Ovary (tissue), 9 donors: Measurements from ENCODE around the gene CPE. TPM values are rescaled to one million over a fixed set of nuclear protein-coding genes. Genes with fewer than 3 reads are reported as not detected.

ENCODE experiments used
- DNase-seq, 5 donors: peaks; one replicate each; pipeline ENCODE4 v3.0.0-alpha.2; 2019 to 2020
- H3K27ac ChIP-seq, 2 donors: fragments of 200-600 bp; one replicate each; pipeline versions ENCODE4 v1.5.1 to v1.8.0; 2019 to 2022
- H3K27me3 ChIP-seq: fragments of 200-600 bp; one replicate; pipeline ENCODE4 v1.8.0; 2022
- H3K36me3 ChIP-seq: fragments of 200-600 bp; sonication (generic); one replicate; pipeline ENCODE4 v1.5.1; 2019
- H3K4me1 ChIP-seq: one replicate; pipeline ENCODE4 v1.8.1; 2013; ENCODE audit warnings: mild to moderate bottlenecking, moderate library complexity; ENCODE audit not compliant: insufficient read depth
- H3K4me3 ChIP-seq: fragments of 200-600 bp; sonication (generic); one replicate; pipeline ENCODE4 v1.5.1; 2017
- H3K9me3 ChIP-seq, 2 donors: fragments of 200-600 bp in 1 of 2; sonication (generic) in 1 of 2; one replicate each; pipeline versions ENCODE4 v1.5.1 to v1.8.1; 2013 to 2019; ENCODE audit warnings: mild to moderate bottlenecking in 1 of 2, moderate library complexity in 1 of 2
- EP300 ChIP-seq: sonication (generic); formaldehyde crosslinking; IDR thresholded peaks from one replicate; pipeline ENCODE4 v1.6.1; 2017; ENCODE audit warnings: antibody characterized with exemption
- POLR2A ChIP-seq: fragments of 450-650 bp; IDR thresholded peaks from one replicate; pipeline ENCODE4 v1.6.1; 2017; ENCODE audit warnings: antibody characterized with exemption, mild to moderate bottlenecking, moderate library complexity
- WGBS, 3 donors: extraction: QIAGEN DNeasy Blood & Tissue Kit in 1 of 3; methylation state at CpG; one replicate each; pipeline versions ENCODE4 v1.1.5 to v1.1.7; 2013 to 2017; 5-methylcytosine and 5-hydroxymethylcytosine counted together
- intact Hi-C, 4 donors: fragments of 100-400 bp; cut with DNase I; formaldehyde crosslinking; loops; one replicate each; pipeline versions ENCODE4 v1.11.0 to v1.15.1; 2022 to 2023
- polyA plus RNA-seq, 2 donors: library from polyadenylated mRNA; stranded (reverse); fragments of 200-250 nt in 1 of 2; fragments of 350-450 nt in 1 of 2; fragmentation: Illumina TruSeq in 1 of 2; extraction: RNeasy Lipid Tissue Mini Kit (QIAGEN cat#74804) in 1 of 2; gene quantifications; one replicate each; pipeline ENCODE4 v1.2.3, GENCODE V29; 2013 to 2014
- total RNA-seq, 7 donors: library from RNA; depleted of rRNA in 2 of 7; stranded (reverse); fragments of >200 nt in 2 of 7; fragmentation: NEBNext Ultra II Directional in 3 of 7; extraction: Animal tissue kit (Norgen Biotek cat#: 25700) in 3 of 7; gene quantifications; one replicate each; pipeline versions ENCODE4 v1.1.0 to v1.2.4, GENCODE V29; 2016 to 2023
- TF ChIP-seq, protein P1 (sequence below), 3 donors: fragments of 450-650 bp in 2 of 3; fragments of 200-600 bp in 1 of 3; IDR thresholded peaks; one replicate each; pipeline versions ENCODE4 v1.5.1 to v1.8.0; 2016 to 2022; ENCODE audit warnings: antibody characterized with exemption in 3 of 3, mild to moderate bottlenecking in 1 of 3
- donor health status: DM: no; HTN: no; CAD: no; lungs with moderate emphysema.
- donor health status: DM: no; HTN: no; CAD: no.
- donor health status: Bipolar disorder and iron deficiency.
- donor health status: DM: yes; HTN: yes; CAD: no.
- donor health status: DM: no; HTN: no; CAD: no.
- donor health status: DM: yes; HTN: yes; CAD: no.

Gene CPE
- total and polyA plus RNA-seq, 9 donors: 19.9 to 207 (median 69.2) TPM

- no peak overlapping the region for H3K27ac ChIP-seq
- TF ChIP-seq, protein P1, sequence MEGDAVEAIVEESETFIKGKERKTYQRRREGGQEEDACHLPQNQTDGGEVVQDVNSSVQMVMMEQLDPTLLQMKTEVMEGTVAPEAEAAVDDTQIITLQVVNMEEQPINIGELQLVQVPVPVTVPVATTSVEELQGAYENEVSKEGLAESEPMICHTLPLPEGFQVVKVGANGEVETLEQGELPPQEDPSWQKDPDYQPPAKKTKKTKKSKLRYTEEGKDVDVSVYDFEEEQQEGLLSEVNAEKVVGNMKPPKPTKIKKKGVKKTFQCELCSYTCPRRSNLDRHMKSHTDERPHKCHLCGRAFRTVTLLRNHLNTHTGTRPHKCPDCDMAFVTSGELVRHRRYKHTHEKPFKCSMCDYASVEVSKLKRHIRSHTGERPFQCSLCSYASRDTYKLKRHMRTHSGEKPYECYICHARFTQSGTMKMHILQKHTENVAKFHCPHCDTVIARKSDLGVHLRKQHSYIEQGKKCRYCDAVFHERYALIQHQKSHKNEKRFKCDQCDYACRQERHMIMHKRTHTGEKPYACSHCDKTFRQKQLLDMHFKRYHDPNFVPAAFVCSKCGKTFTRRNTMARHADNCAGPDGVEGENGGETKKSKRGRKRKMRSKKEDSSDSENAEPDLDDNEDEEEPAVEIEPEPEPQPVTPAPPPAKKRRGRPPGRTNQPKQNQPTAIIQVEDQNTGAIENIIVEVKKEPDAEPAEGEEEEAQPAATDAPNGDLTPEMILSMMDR (IDR thresholded peaks at IDR 0.05): no peak
- TF ChIP-seq EP300 (no peak), POLR2A (no peak)
Observed at GRCh38 chr4:165368114-165368513, 10.7 kb upstream of the CPE start.

DNA sequence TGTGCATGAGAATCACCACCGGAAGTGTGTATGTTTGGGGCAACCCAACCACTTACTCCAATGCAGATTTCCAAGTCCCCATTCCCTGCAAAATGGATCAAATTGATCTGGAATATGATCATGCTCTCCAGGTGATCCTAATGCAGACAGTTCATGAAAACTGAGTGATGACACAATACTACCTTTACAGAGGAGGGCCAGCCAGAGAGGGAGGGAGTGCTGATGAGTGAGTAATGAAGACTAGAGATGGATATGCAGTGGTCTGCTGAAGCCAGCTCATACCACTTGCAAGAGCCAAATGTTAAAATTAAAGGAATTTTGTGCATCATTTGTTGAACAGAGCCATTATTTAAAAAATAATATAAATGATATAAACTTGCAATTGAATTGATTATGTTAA lies 10.2 kb upstream of the CPE start:
- H3K9me3 ChIP-seq: no peaks in the 10 kb centered on the region
- no peaks in the 10 kb centered on the region for H3K4me1 ChIP-seq
- H3K4me3 ChIP-seq: no peak overlapping the region
- no peak for TF ChIP-seq POLR2A
- TF ChIP-seq EP300: no peak
- TF ChIP-seq, protein P1 (IDR thresholded peaks at IDR 0.05): no peak
- intact Hi-C loops: loop anchor here in 1 of 4 donors (10.0 kb wide), 1 partner anchor 96 kb away; no protein-coding TSS in a partner anchor
- no peak overlapping the region for H3K27ac ChIP-seq
- H3K36me3 ChIP-seq: no peaks in the 10 kb centered on the region
- no peak for DNase-seq
- H3K27me3 ChIP-seq: no peaks in the 10 kb centered on the region
- WGBS, 3 donors: 88 to 100% (median 94%) methylated on average over 1 of the region's 1 CpG

More at GRCh38 chr4:165368114-165368513, 10.7 kb upstream of the CPE start:
- no peak for DNase-seq
- no peak overlapping the region for H3K4me3 ChIP-seq
- no peaks in the 10 kb centered on the region for H3K4me1 ChIP-seq
- intact Hi-C loops: loop anchor here in 1 of 4 donors (10.0 kb wide), 1 partner anchor 97 kb away; no protein-coding TSS in a partner anchor
- no peaks in the 10 kb centered on the region for H3K36me3 ChIP-seq
- no peaks in the 10 kb centered on the region for H3K9me3 ChIP-seq
- 86 to 94% (median 94%) methylated on average over 1 of the region's 1 CpG for WGBS, 3 donors
- H3K27me3 ChIP-seq: no peaks in the 10 kb centered on the region

- TF ChIP-seq, protein P1 (IDR thresholded peaks at IDR 0.05): no peak
- TF ChIP-seq EP300 (no peak), POLR2A (no peak)
- no peaks in the 10 kb centered on the region for H3K27me3 ChIP-seq
- intact Hi-C loops: loop anchor here in 1 of 4 donors (10.0 kb wide), 1 partner anchor 95 kb away; no protein-coding TSS in a partner anchor
- no peak overlapping the region for H3K27ac ChIP-seq
- no peaks in the 10 kb centered on the region for H3K9me3 ChIP-seq
- H3K36me3 ChIP-seq: no peaks in the 10 kb centered on the region
- no peaks in the 10 kb centered on the region for H3K4me1 ChIP-seq
- no peak overlapping the region for H3K4me3 ChIP-seq
- WGBS, 3 donors: 67 to 70% (median 69%) methylated on average over 5 of the region's 5 CpGs
- DNase-seq: no peak
Observed at GRCh38 chr4:165369522-165369921, 9.3 kb upstream of the CPE start.

- TF ChIP-seq EP300 (no peak), POLR2A (no peak)
- TF ChIP-seq, protein P1 (IDR thresholded peaks at IDR 0.05): no peak
- no peaks in the 10 kb centered on the region for H3K4me1 ChIP-seq
- H3K4me3 ChIP-seq: no peak overlapping the region
- no peaks in the 10 kb centered on the region for H3K9me3 ChIP-seq
- H3K27ac ChIP-seq: no peak overlapping the region
- H3K27me3 ChIP-seq: no peaks in the 10 kb centered on the region
- intact Hi-C loops: no loop called here
- no peak for DNase-seq
- WGBS, 3 donors: 84 to 90% (median 89%) methylated on average over 1 of the region's 1 CpG
- H3K36me3 ChIP-seq: no peaks in the 10 kb centered on the region
Observed at GRCh38 chr4:165370530-165370929, 8.3 kb upstream of the CPE start.
